ENCODE measurements around the gene CNTNAP4. TPM values are rescaled to one million over a fixed set of nuclear protein-coding genes. Genes with fewer than 3 reads are reported as not detected.

Gene CNTNAP4
- total and polyA plus RNA-seq, 2 of the 4 experiments (the other 2 are of a cell fraction) = not detected

- Histone ChIP-seq H3K4me3 (ENCODE audit: insufficient read depth, low read depth, low read length) (no peak overlapping the region), H4K91ac (ENCODE audit: insufficient read depth, low read depth, low read length) (no peak overlapping the region), H3K27me3 (ENCODE audit: control insufficient read depth, insufficient read depth, low read length) (no peaks in the 10 kb centered on the region), H4K8ac (ENCODE audit: low read depth in 2 of 2, low read length in 2 of 2) (no peak overlapping the region), H2BK15ac (ENCODE audit: low read depth, low read length) (no peak overlapping the region), H3K9me3 (ENCODE audit: control insufficient read depth, insufficient read depth, low read length) (peaks cover 4% of the 10 kb centered on the region; the same call in 1 of the 2 replicates), H3K4me1 (ENCODE audit: control insufficient read depth, insufficient read depth, low read length) (no peaks in the 10 kb centered on the region), H3K4me2 (ENCODE audit: low read depth, low read length) (no peak overlapping the region), H2BK120ac (ENCODE audit: low read depth, low read length) (no peak overlapping the region), H3K23ac (ENCODE audit: low read depth, low read length) (no peak overlapping the region), H2AFZ (replicated peaks; ENCODE audit: low read length, poor library complexity) (no peak overlapping the region), H3K9me1 (ENCODE audit: insufficient read depth, low read length) (no peaks in the 10 kb centered on the region), H4K20me1 (ENCODE audit: insufficient read depth, low read length) (no peaks in the 10 kb centered on the region), H3K36me3 (ENCODE audit: control insufficient read depth, insufficient read depth, low read length) (no peaks in the 10 kb centered on the region), H3K14ac (replicated peaks; ENCODE audit: low read depth, low read length) (no peak overlapping the region), H3K79me1 (ENCODE audit: low read depth in 1 of 2, low read length in 2 of 2) (no peaks in the 10 kb centered on the region), H2AK9ac (replicated peaks; ENCODE audit: low read depth, low read length, poor library complexity) (no peak overlapping the region), H3K9ac (ENCODE audit: low read depth, low read length) (no peak overlapping the region), H3K56ac (ENCODE audit: extremely low read depth, insufficient read depth, low read length) (no peak overlapping the region), H2AK5ac (ENCODE audit: low read depth, low read length) (no peak overlapping the region), H2BK5ac (ENCODE audit: low read depth, low read length, poor library complexity, severe bottlenecking) (no peak overlapping the region), H2BK20ac (ENCODE audit: low read depth, low read length) (no peak overlapping the region), H3K18ac (ENCODE audit: low read depth, low read length) (no peak overlapping the region), H3K4ac (ENCODE audit: low read depth, low read length) (no peak overlapping the region), H3K27ac (ENCODE audit: insufficient read depth, low read length) (no peak overlapping the region), H4K5ac (ENCODE audit: low read depth, low read length) (no peak overlapping the region)
- intact Hi-C loops (cut with micrococcal nuclease) (no loop called here), in situ Hi-C loops (cut with MboI; ENCODE audit: low sequenced_read_pairs) (no loop called here), dilution Hi-C loops (cut with HindIII; ENCODE audit: low sequenced_read_pairs, unreplicated experiment) (no loop called here)
- TF ChIP-seq CHD1 (IDR thresholded peaks at IDR 0.05; ENCODE audit: low read depth, low read length) = no peak
- TF ChIP-seq CTCF (conservative IDR thresholded peaks at IDR 0.05; ENCODE audit: low read depth, low read length) = no peak
- TF ChIP-seq BHLHE40 (IDR thresholded peaks at IDR 0.05; ENCODE audit: low read depth, low read length) = no peak
- no peak for TF ChIP-seq RCOR1 (IDR thresholded peaks at IDR 0.05; ENCODE audit: insufficient replicate concordance, low read length)
- no peak for TF ChIP-seq MXI1 (IDR thresholded peaks at IDR 0.05; ENCODE audit: borderline replicate concordance, low read depth, low read length)
- no peak for TF ChIP-seq MAFK (IDR thresholded peaks at IDR 0.05; ENCODE audit: low read depth, low read length)
- no peak for TF ChIP-seq POLR2A (IDR thresholded peaks at IDR 0.05; ENCODE audit: low read depth, low read length)
- no peak for TF ChIP-seq RFX5 (IDR thresholded peaks at IDR 0.05; ENCODE audit: low read depth, low read length)
- TF ChIP-seq ELK1 (IDR thresholded peaks at IDR 0.05; ENCODE audit: borderline replicate concordance, low read depth, low read length) = no peak
- TF ChIP-seq NFE2L2 (IDR thresholded peaks at IDR 0.05; ENCODE audit: low read depth, low read length) = no peak
- TF ChIP-seq USF2 (IDR thresholded peaks at IDR 0.05; ENCODE audit: low read depth, low read length) = no peak
- TF ChIP-seq CEBPB (IDR thresholded peaks at IDR 0.05; ENCODE audit: low read depth, low read length) = no peak
- TF ChIP-seq SMC3 (IDR thresholded peaks at IDR 0.05; ENCODE audit: low read depth, low read length) = no peak
- TF ChIP-seq MAZ (IDR thresholded peaks at IDR 0.05; ENCODE audit: borderline replicate concordance, low read depth, low read length) = no peak
- TF ChIP-seq FOS (IDR thresholded peaks at IDR 0.05; ENCODE audit: low read depth, low read length) = no peak
- TF ChIP-seq RAD21 (IDR thresholded peaks at IDR 0.05; ENCODE audit: low read length) = no peak
- WGBS, 2 experiments (ENCODE audit: extremely low coverage in 2 of 2, insufficient read length in 1 of 2) = no CpG with 5 or more reads among the region's 2 CpGs
- DNase-seq (no peak), ATAC-seq (ENCODE audit: low read depth) (no peak)
- ChIA-PET CTCF (no interaction called here), POLR2A (ENCODE audit: unreplicated experiment) (no interaction called here)
- no TSS peak for BruUV-seq (replicated peaks)
These were observed 110.8 kb downstream of the CNTNAP4 start for GRCh38 chr16:76387994-76388393.
